ENCODE results near the gene GFPT2. TPM values are rescaled to one million over a fixed set of nuclear protein-coding genes. Genes with fewer than 3 reads are reported as not detected.

The GFPT2 gene
- total and polyA plus RNA-seq, 2 of the 4 experiments (the other 2 are of a cell fraction) = 20.3 to 20.8 TPM

- no peak overlapping the region for H2AFZ ChIP-seq (replicated peaks; ENCODE audit: low read length, poor library complexity)
- ATAC-seq (ENCODE audit: low read depth) = no peak
- H3K27ac ChIP-seq (ENCODE audit: insufficient read depth, low read length) = no peak overlapping the region
- no peak for TF ChIP-seq RAD21 (IDR thresholded peaks at IDR 0.05; ENCODE audit: low read length)
- TF ChIP-seq RCOR1 (IDR thresholded peaks at IDR 0.05; ENCODE audit: insufficient replicate concordance, low read length) = no peak
- TF ChIP-seq POLR2A (IDR thresholded peaks at IDR 0.05; ENCODE audit: low read depth, low read length) = no peak
- no peak for TF ChIP-seq NFE2L2 (IDR thresholded peaks at IDR 0.05; ENCODE audit: low read depth, low read length)
- no peak for TF ChIP-seq MAFK (IDR thresholded peaks at IDR 0.05; ENCODE audit: low read depth, low read length)
- no peak for TF ChIP-seq MXI1 (IDR thresholded peaks at IDR 0.05; ENCODE audit: borderline replicate concordance, low read depth, low read length)
- no peak for TF ChIP-seq CHD1 (IDR thresholded peaks at IDR 0.05; ENCODE audit: low read depth, low read length)
- no peak overlapping the region for H3K56ac ChIP-seq (ENCODE audit: extremely low read depth, insufficient read depth, low read length)
- no peak overlapping the region for H2BK120ac ChIP-seq (ENCODE audit: low read depth, low read length)
- 0 out of 2 replicates have a peak, but pooled peaks cover 6% of the 10 kb centered on the region for H4K20me1 ChIP-seq (ENCODE audit: insufficient read depth, low read length)
- ChIA-PET POLR2A (ENCODE audit: unreplicated experiment) (no interaction called here), CTCF (no interaction called here)
- no peak overlapping the region; the same call in 1 of the 2 replicates for H3K4me2 ChIP-seq (ENCODE audit: low read depth, low read length)
- peaks cover 47 to 51% of the 10 kb centered on the region in 2 experiments for H3K79me1 ChIP-seq (ENCODE audit: low read depth in 1 of 2, low read length in 2 of 2)
- in situ Hi-C loops (cut with MboI; ENCODE audit: low sequenced_read_pairs) (no loop called here), intact Hi-C loops (cut with micrococcal nuclease) (loop anchor here (5.0 kb wide), 1 partner anchor 36 kb away; no protein-coding TSS in a partner anchor), dilution Hi-C loops (cut with HindIII; ENCODE audit: low sequenced_read_pairs, unreplicated experiment) (no loop called here)
- H3K4me1 ChIP-seq (ENCODE audit: control insufficient read depth, insufficient read depth, low read length) = peaks cover 3% of the 10 kb centered on the region; the same call in 1 of the 2 replicates
- peak; percentile 28 for DNase-seq
- H3K9ac ChIP-seq (ENCODE audit: low read depth, low read length) = no peak overlapping the region
- H3K14ac ChIP-seq (replicated peaks; ENCODE audit: low read depth, low read length) = no peak overlapping the region
- H3K9me3 ChIP-seq (ENCODE audit: control insufficient read depth, insufficient read depth, low read length) = peaks cover 3% of the 10 kb centered on the region; the same call in 1 of the 2 replicates
- no peak overlapping the region for H4K5ac ChIP-seq (ENCODE audit: low read depth, low read length)
- no peak overlapping the region for H2BK15ac ChIP-seq (ENCODE audit: low read depth, low read length)
- no peak overlapping the region for H2BK20ac ChIP-seq (ENCODE audit: low read depth, low read length)
- H2AK9ac ChIP-seq (replicated peaks; ENCODE audit: low read depth, low read length, poor library complexity) = no peak overlapping the region
- no CpG with 5 or more reads among the region's 10 CpGs for WGBS, 2 experiments (ENCODE audit: extremely low coverage in 2 of 2, insufficient read length in 1 of 2)
- BruUV-seq (replicated peaks) = no TSS peak
- H3K9me1 ChIP-seq (ENCODE audit: insufficient read depth, low read length) = peaks cover 3% of the 10 kb centered on the region; the same call in 1 of the 2 replicates
- H2BK5ac ChIP-seq (ENCODE audit: low read depth, low read length, poor library complexity, severe bottlenecking) = no peak overlapping the region
- no peak overlapping the region for H3K4me3 ChIP-seq (ENCODE audit: insufficient read depth, low read depth, low read length)
- H3K27me3 ChIP-seq (ENCODE audit: control insufficient read depth, insufficient read depth, low read length) = no peaks in the 10 kb centered on the region
- H3K4ac ChIP-seq (ENCODE audit: low read depth, low read length) = no peak overlapping the region
- H4K8ac ChIP-seq (ENCODE audit: low read depth in 2 of 2, low read length in 2 of 2) = no peak overlapping the region
- H4K91ac ChIP-seq (ENCODE audit: insufficient read depth, low read depth, low read length) = no peak overlapping the region
- peaks cover 17% of the 10 kb centered on the region for H3K36me3 ChIP-seq (ENCODE audit: control insufficient read depth, insufficient read depth, low read length)
- no peak overlapping the region for H3K18ac ChIP-seq (ENCODE audit: low read depth, low read length)
- no peak overlapping the region for H3K23ac ChIP-seq (ENCODE audit: low read depth, low read length)
- H2AK5ac ChIP-seq (ENCODE audit: low read depth, low read length) = no peak overlapping the region
These were observed 70.0 kb downstream of the GFPT2 start for GRCh38 chr5:180283026-180283615.

Measured in IMR-90 (cell line).